ENCODE results near the gene TAAR2. TPM values are rescaled to one million over a fixed set of nuclear protein-coding genes. Genes with fewer than 3 reads are reported as not detected.

TAAR2 gene
- total RNA-seq, result not detected

- 65 to 100% (median 94%) methylated on average over 2 to 6 of the region's 6 CpGs; no CpG with 5 or more reads in 1 of the 10 experiments for WGBS, 10 experiments
- in situ Hi-C loops (cut with MboI; ENCODE audit: low pct_unique_long_range_greater_than_20kb in 2 of 9, low sequenced_read_pairs in 9 of 9, unreplicated experiment in 9 of 9), result no loop called here
- Histone ChIP-seq H3K4me1 (replicated peaks in 1 of 2) (no peaks in the 10 kb centered on the region), H3K4me3 (no peak within 1 kb of the TSS), H3K27ac (no peak within 1 kb of the TSS)
- no peak for ATAC-seq (replicated peaks in 6 of 8)
Observed at GRCh38 chr6:132624175-132624574, at the start of gene TAAR2. TAAR2 (minus strand) TSS chr6:132624275; CDS start chr6:132624275, 0 bp downstream.

- ATAC-seq (replicated peaks in 6 of 8), result no peak
- Histone ChIP-seq H3K4me3 (no peak overlapping the region), H3K27ac (no peak overlapping the region), H3K4me1 (replicated peaks in 1 of 2) (no peaks in the 10 kb centered on the region)
- in situ Hi-C loops (cut with MboI; ENCODE audit: low pct_unique_long_range_greater_than_20kb in 2 of 9, low sequenced_read_pairs in 9 of 9, unreplicated experiment in 9 of 9), result no loop called here
- 59 to 100% (median 81%) methylated on average over 1 to 10 of the region's 10 CpGs; no CpG with 5 or more reads in 2 of the 10 experiments for WGBS, 10 experiments
Observed at GRCh38 chr6:132673376-132674094, 49.5 kb upstream of the TAAR2 start.

- in situ Hi-C loops (cut with MboI; ENCODE audit: low pct_unique_long_range_greater_than_20kb in 2 of 9, low sequenced_read_pairs in 9 of 9, unreplicated experiment in 9 of 9), result no loop called here
- no peak overlapping the region for H3K27ac ChIP-seq
- H3K4me3 ChIP-seq, result no peak overlapping the region
- ATAC-seq (replicated peaks in 6 of 8), result no peak
- 25 to 100% (median 100%) methylated on average over 1 of the region's 1 CpG; no CpG with 5 or more reads in 3 of the 10 experiments for WGBS, 10 experiments
- no peaks in the 10 kb centered on the region for H3K4me1 ChIP-seq (replicated peaks in 1 of 2)
Observed at GRCh38 chr6:132671295-132671694, 47.2 kb upstream of the TAAR2 start.

- in situ Hi-C loops (cut with MboI; ENCODE audit: low pct_unique_long_range_greater_than_20kb in 2 of 9, low sequenced_read_pairs in 9 of 9, unreplicated experiment in 9 of 9), result no loop called here
- Histone ChIP-seq H3K4me1 (replicated peaks in 1 of 2) (no peaks in the 10 kb centered on the region), H3K27ac (no peak overlapping the region), H3K4me3 (no peak overlapping the region)
- 0 to 87% (median 40%) methylated on average over 1 to 4 of the region's 4 CpGs for WGBS, 10 experiments
- peak in 4 of 8 experiments; percentile 40 to 82 (median 70) for ATAC-seq (replicated peaks in 6 of 8)
Observed at GRCh38 chr6:132669690-132670291, 45.7 kb upstream of the TAAR2 start.

- no peak overlapping the region for H3K27ac ChIP-seq
- 53 to 95% (median 63%) methylated on average over 3 to 4 of the region's 4 CpGs; no CpG with 5 or more reads in 1 of the 10 experiments for WGBS, 10 experiments
- H3K4me3 ChIP-seq, result no peak overlapping the region
- H3K4me1 ChIP-seq (replicated peaks in 1 of 2), result no peaks in the 10 kb centered on the region
- ATAC-seq (replicated peaks in 6 of 8), result no peak
- in situ Hi-C loops (cut with MboI; ENCODE audit: low pct_unique_long_range_greater_than_20kb in 2 of 9, low sequenced_read_pairs in 9 of 9, unreplicated experiment in 9 of 9), result no loop called here
Observed at GRCh38 chr6:132666118-132666517, 42.0 kb upstream of the TAAR2 start.

- H3K4me1 ChIP-seq (replicated peaks in 1 of 2), result no peaks in the 10 kb centered on the region
- no peak for ATAC-seq (replicated peaks in 6 of 8)
- in situ Hi-C loops (cut with MboI; ENCODE audit: low pct_unique_long_range_greater_than_20kb in 2 of 9, low sequenced_read_pairs in 9 of 9, unreplicated experiment in 9 of 9), result no loop called here
- WGBS, 10 experiments, result 40 to 100% (median 86%) methylated on average over 1 of the region's 1 CpG; no CpG with 5 or more reads in 5 of the 10 experiments
- no peak overlapping the region for H3K27ac ChIP-seq
- no peak overlapping the region for H3K4me3 ChIP-seq
Observed at GRCh38 chr6:132664309-132665034, 40.4 kb upstream of the TAAR2 start.

GRCh38 chr6:132663661-132664060 is 39.6 kb upstream of the TAAR2 start:
- H3K4me1 ChIP-seq (replicated peaks in 1 of 2), result no peaks in the 10 kb centered on the region
- no peak overlapping the region for H3K27ac ChIP-seq
- ATAC-seq (replicated peaks in 6 of 8), result no peak
- in situ Hi-C loops (cut with MboI; ENCODE audit: low pct_unique_long_range_greater_than_20kb in 2 of 9, low sequenced_read_pairs in 9 of 9, unreplicated experiment in 9 of 9), result no loop called here
- H3K4me3 ChIP-seq, result no peak overlapping the region
- WGBS, 10 experiments, result 20 to 100% (median 94%) methylated on average over 1 of the region's 1 CpG; no CpG with 5 or more reads in 2 of the 10 experiments

GRCh38 chr6:132661906-132662305 is 37.8 kb upstream of the TAAR2 start:
- no peaks in the 10 kb centered on the region for H3K4me1 ChIP-seq (replicated peaks in 1 of 2)
- H3K4me3 ChIP-seq, result no peak overlapping the region
- 23 to 92% (median 83%) methylated on average over 2 to 4 of the region's 4 CpGs for WGBS, 10 experiments
- in situ Hi-C loops (cut with MboI; ENCODE audit: low pct_unique_long_range_greater_than_20kb in 2 of 9, low sequenced_read_pairs in 9 of 9, unreplicated experiment in 9 of 9), result no loop called here
- H3K27ac ChIP-seq, result no peak overlapping the region
- ATAC-seq (replicated peaks in 6 of 8), result peak in 1 of 8 experiments; percentile 18

GRCh38 chr6:132659082-132659481 is 35.0 kb upstream of the TAAR2 start, which contains the start of gene TAAR1:
TAAR1 (minus strand) TSS chr6:132659182; CDS start chr6:132646003, 13,179 bp downstream.
- in situ Hi-C loops (cut with MboI; ENCODE audit: low pct_unique_long_range_greater_than_20kb in 2 of 9, low sequenced_read_pairs in 9 of 9, unreplicated experiment in 9 of 9), result no loop called here
- Histone ChIP-seq H3K27ac (no peak within 1 kb of the TSS), H3K4me3 (no peak within 1 kb of the TSS), H3K4me1 (replicated peaks in 1 of 2) (no peaks in the 10 kb centered on the region)
- WGBS, 10 experiments, result 0 to 100% (median 85%) methylated on average over 1 to 3 of the region's 3 CpGs; no CpG with 5 or more reads in 1 of the 10 experiments
- no peak for ATAC-seq (replicated peaks in 6 of 8)

- H3K27ac ChIP-seq, result no peak overlapping the region
- H3K4me3 ChIP-seq, result no peak overlapping the region
- in situ Hi-C loops (cut with MboI; ENCODE audit: low pct_unique_long_range_greater_than_20kb in 2 of 9, low sequenced_read_pairs in 9 of 9, unreplicated experiment in 9 of 9), result no loop called here
- WGBS, 10 experiments, result 8 to 100% (median 58%) methylated on average over 1 to 3 of the region's 3 CpGs; no CpG with 5 or more reads in 2 of the 10 experiments
- no peaks in the 10 kb centered on the region for H3K4me1 ChIP-seq (replicated peaks in 1 of 2)
- peak in 2 of 8 experiments; percentile 76 to 80 for ATAC-seq (replicated peaks in 6 of 8)
Observed at GRCh38 chr6:132651062-132651461, 27.0 kb upstream of the TAAR2 start.

GRCh38 chr6:132650429-132650828 is 26.4 kb upstream of the TAAR2 start:
- Histone ChIP-seq H3K4me1 (replicated peaks in 1 of 2) (no peaks in the 10 kb centered on the region), H3K4me3 (no peak overlapping the region), H3K27ac (no peak overlapping the region)
- in situ Hi-C loops (cut with MboI; ENCODE audit: low pct_unique_long_range_greater_than_20kb in 2 of 9, low sequenced_read_pairs in 9 of 9, unreplicated experiment in 9 of 9), result no loop called here
- WGBS, 10 experiments, result 13 to 100% (median 66%) methylated on average over 1 of the region's 1 CpG; no CpG with 5 or more reads in 2 of the 10 experiments
- ATAC-seq (replicated peaks in 6 of 8), result peak in 5 of 8 experiments; percentile 32 to 74 (median 54)

- Histone ChIP-seq H3K27ac (no peak overlapping the region), H3K4me1 (replicated peaks in 1 of 2) (no peaks in the 10 kb centered on the region), H3K4me3 (no peak overlapping the region)
- ATAC-seq (replicated peaks in 6 of 8), result no peak
- 62 to 100% (median 85%) methylated on average over 2 of the region's 2 CpGs; no CpG with 5 or more reads in 1 of the 10 experiments for WGBS, 10 experiments
- in situ Hi-C loops (cut with MboI; ENCODE audit: low pct_unique_long_range_greater_than_20kb in 2 of 9, low sequenced_read_pairs in 9 of 9, unreplicated experiment in 9 of 9), result no loop called here
Observed at GRCh38 chr6:132648828-132649227, 24.8 kb upstream of the TAAR2 start.

- peak in 3 of 8 experiments; percentile 48 to 57 (median 53) for ATAC-seq (replicated peaks in 6 of 8)
- H3K4me3 ChIP-seq, result no peak overlapping the region
- WGBS, 10 experiments, result 0 to 100% (median 86%) methylated on average over 1 to 2 of the region's 2 CpGs
- no peaks in the 10 kb centered on the region for H3K4me1 ChIP-seq (replicated peaks in 1 of 2)
- H3K27ac ChIP-seq, result no peak overlapping the region
- in situ Hi-C loops (cut with MboI; ENCODE audit: low pct_unique_long_range_greater_than_20kb in 2 of 9, low sequenced_read_pairs in 9 of 9, unreplicated experiment in 9 of 9), result no loop called here
Observed at GRCh38 chr6:132648356-132648755, 24.3 kb upstream of the TAAR2 start.
